K562 (cell line): Measurements from ENCODE around the gene FDX2. TPM values are rescaled to one million over a fixed set of nuclear protein-coding genes. Genes with fewer than 3 reads are reported as not detected.
A peak's percentile ranks its signal among the peaks of the same experiment; 100 is the strongest.

Experiments used
- ATAC-seq: fragments of 200-7000 bp; cut with Tn5 transposase; 3 replicates; pipeline ENCODE4 v1.9.1; 2020; ENCODE audit warnings: moderate library complexity
- BruUV-seq: library from RNA; stranded (reverse); fragments of 400-500 nt; replicated peaks from 2 replicates; lab custom pipeline; 2021; lab: Mats Ljungman, UMichigan
- CTCF ChIA-PET: fragments of 300-600 bp; formaldehyde crosslinking; extraction: SDS; loops from one replicate; lab custom pipeline; 2021; ENCODE audit warnings: low intra/inter-chr PET ratio; lab: Yijun Ruan, JAX
- POLR2A ChIA-PET: fragments of 300-600, 350-650 bp; sonication (Branson Sonifier 250); formaldehyde crosslinking; extraction: SDS; loops from one replicate; lab custom pipeline; 2021; ENCODE audit warnings: antibody characterized with exemption, inconsistent platforms; lab: Yijun Ruan, JAX
- DNase-seq, 4 experiments: peaks; one replicate each; pipeline versions ENCODE4 v3.0.0 to v3.0.0-alpha.2; 2011 to 2018; ENCODE audit warnings: low spot score in 3 of 4, mixed read lengths in 3 of 4; ENCODE audit errors: extremely low read depth in 1 of 4
- FAIRE-seq: peaks from 2 replicates; lab custom pipeline; 2011; peaks lifted over from hg19 to GRCh38; lab: Jason Lieb, UNC
- H2AFZ ChIP-seq: 2 replicates; pipeline ENCODE4 v1.6.0; 2011; ENCODE audit warnings: low read depth, low read length, control low read depth, inconsistent platforms
- H3K27ac ChIP-seq: fragments of 200-600 bp; 3 replicates; pipeline ENCODE4 v1.8.0; 2011; ENCODE audit warnings: low read depth, mild to moderate bottlenecking, control low read depth, inconsistent platforms, low read length, moderate library complexity, mixed read lengths; ENCODE audit errors: extremely low read depth
- H3K27me3 ChIP-seq, 2 experiments: fragments of 300-600 bp in 1 of 2; 2 replicates in 1 of 2; 3 replicates in 1 of 2; pipeline versions ENCODE4 v1.6.0 to v1.8.0; 2011; ENCODE audit warnings: inconsistent platforms in 2 of 2, low read length in 2 of 2, mild to moderate bottlenecking in 1 of 2, mixed read lengths in 1 of 2, moderate library complexity in 1 of 2; ENCODE audit not compliant: control insufficient read depth in 2 of 2, insufficient read depth in 2 of 2
- H3K36me3 ChIP-seq: fragments of 300-600 bp; 3 replicates; pipeline ENCODE4 v1.8.0; 2011; ENCODE audit warnings: mild to moderate bottlenecking, low read length, inconsistent platforms; ENCODE audit not compliant: control insufficient read depth, insufficient read depth
- H3K4me1 ChIP-seq, 2 experiments: fragments of 200-600 bp in 1 of 2; replicated peaks in 1 of 2; 2 replicates in 1 of 2; 3 replicates in 1 of 2; pipeline versions ENCODE4 v1.5.1 to v1.8.0; 2011; ENCODE audit warnings: inconsistent platforms in 2 of 2, low read length in 2 of 2, mild to moderate bottlenecking in 1 of 2, mixed read lengths in 1 of 2, moderate library complexity in 1 of 2; ENCODE audit not compliant: control insufficient read depth in 2 of 2, insufficient read depth in 2 of 2
- H3K4me2 ChIP-seq: 2 replicates; pipeline ENCODE4 v1.6.1; 2011; ENCODE audit warnings: low read length, control low read depth, inconsistent platforms, mixed read lengths; ENCODE audit not compliant: insufficient read depth
- H3K4me3 ChIP-seq: fragments of 200-600 bp; sonication (generic), shearing (Covaris generic); 2 replicates; pipeline ENCODE4 v1.5.1; 2016; ENCODE audit warnings: control low read depth, inconsistent platforms
- H3K79me2 ChIP-seq: fragments of 200-600 bp; 3 replicates; pipeline ENCODE4 v1.8.0; 2011; ENCODE audit warnings: low read length, inconsistent platforms; ENCODE audit not compliant: control insufficient read depth, insufficient read depth
- H3K9ac ChIP-seq, 2 experiments: 2 replicates each; pipeline versions ENCODE4 v1.6.0 to v1.6.1; 2011; ENCODE audit warnings: low read depth in 2 of 2, low read length in 2 of 2, control low read depth in 1 of 2, inconsistent platforms in 1 of 2, mild to moderate bottlenecking in 1 of 2, mixed read lengths in 1 of 2; ENCODE audit not compliant: insufficient read depth in 1 of 2
- H3K9me1 ChIP-seq: one replicate; pipeline ENCODE4 v1.6.0; 2011; ENCODE audit warnings: inconsistent platforms, mild to moderate bottlenecking, low read length, moderate library complexity; ENCODE audit not compliant: control insufficient read depth, insufficient read depth
- H3K9me3 ChIP-seq: replicated peaks from 2 replicates; pipeline ENCODE4 v1.5.1; 2011; ENCODE audit warnings: low read depth, low read length, inconsistent platforms; ENCODE audit not compliant: control insufficient read depth, insufficient read depth
- H4K20me1 ChIP-seq: replicated peaks from 2 replicates; pipeline ENCODE4 v1.6.1; 2011; ENCODE audit warnings: low read length, inconsistent platforms, mixed read lengths; ENCODE audit not compliant: control insufficient read depth, insufficient read depth
- ARNT ChIP-seq, 2 experiments: fragments of 450-650 bp; IDR thresholded peaks; 2 replicates each; pipeline ENCODE4 v1.6.1; 2016; ENCODE audit warnings: mild to moderate bottlenecking in 1 of 2
- KDM5B ChIP-seq: fragments of 200-600 bp; sonication (generic); IDR thresholded peaks from 2 replicates; pipeline ENCODE4 v1.6.1; 2012; ENCODE audit warnings: low read depth, mild to moderate bottlenecking, moderate library complexity, low read length, control low read depth, inconsistent platforms; ENCODE audit not compliant: insufficient replicate concordance
- MEF2A ChIP-seq: IDR thresholded peaks from 2 replicates; pipeline ENCODE4 v1.6.1; 2011; ENCODE audit warnings: low read depth, mild to moderate bottlenecking, low read length, moderate library complexity; ENCODE audit not compliant: control insufficient read depth
- NFIC ChIP-seq: fragments of 450-650 bp; IDR thresholded peaks from 2 replicates; pipeline ENCODE4 v1.6.1; 2017; ENCODE audit warnings: mild to moderate bottlenecking, inconsistent platforms
- NFIX ChIP-seq: fragments of 250-450 bp; sonication (Bioruptor Pico); IDR thresholded peaks from 2 replicates; pipeline ENCODE4 v1.4.0; 2020; ENCODE audit warnings: low read depth, mild to moderate bottlenecking, moderate library complexity
- POLR3G ChIP-seq: IDR thresholded peaks from 2 replicates; pipeline ENCODE4 v1.6.1; 2011; ENCODE audit not compliant: insufficient read length, insufficient replicate concordance; ENCODE audit errors: extremely low read depth
- SMAD1 ChIP-seq: fragments of 150-350 bp; IDR thresholded peaks from 2 replicates; pipeline ENCODE4 v1.6.1; 2014; ENCODE audit warnings: low read length, low read depth; ENCODE audit not compliant: partially characterized antibody
- SOX6 ChIP-seq: fragments of 450-650 bp; IDR thresholded peaks from 2 replicates; pipeline ENCODE4 v1.6.1; 2014; ENCODE audit warnings: mild to moderate bottlenecking
- ZBTB7A ChIP-seq: IDR thresholded peaks from 2 replicates; pipeline ENCODE4 v1.6.1; 2011; ENCODE audit warnings: low read depth, mild to moderate bottlenecking, low read length, moderate library complexity, borderline replicate concordance; ENCODE audit not compliant: control insufficient read depth
- ZNF24 ChIP-seq: fragments of 450-650 bp; IDR thresholded peaks from 2 replicates; pipeline ENCODE4 v1.6.1; 2016
- ZNF282 ChIP-seq: sonication (generic); formaldehyde crosslinking; IDR thresholded peaks from 2 replicates; pipeline ENCODE4 v1.8.1; 2023; ENCODE audit warnings: missing genetic modification reagents
- WGBS: fragments of 100-300 bp; shearing (Covaris generic); methylation state at CpG from one replicate; pipeline ENCODE4 v1.1.6; 2016; ENCODE audit warnings: low coverage, mixed read lengths; ENCODE audit not compliant: insufficient coverage; ENCODE audit errors: missing lambda C conversion rate; 5-methylcytosine and 5-hydroxymethylcytosine counted together
- in situ Hi-C: fragments of 300-500 bp; cut with MboI; formaldehyde crosslinking; loops from 4 replicates; pipeline ENCODE4 v1.15.0; 2018; ENCODE audit warnings: inconsistent platforms, mixed read lengths
- intact Hi-C: fragments of 100-400 bp; cut with micrococcal nuclease; formaldehyde crosslinking; loops from 2 replicates; pipeline ENCODE4 v1.14.2; 2022
- polyA plus RNA-seq, 8 experiments: library from polyadenylated mRNA; depleted of rRNA in 4 of 8; stranded (reverse) in 5 of 8; unstranded in 3 of 8; fragments of >200 nt; fragmentation: Nextera tagmentation in 2 of 8; fragmentation: Illumina TruSeq in 1 of 8; extraction: Ambion mirVana in 2 of 8; extraction: Trizol in 1 of 8; gene quantifications; 2 replicates each; pipeline versions ENCODE4 v1.2.1 to v1.2.3, GENCODE V29; 2011 to 2014; ENCODE audit warnings: inconsistent platforms in 1 of 8, missing spikeins in 1 of 8
- total RNA-seq, 7 experiments: library from RNA; depleted of rRNA in 6 of 7; stranded (reverse); fragments of >200 nt in 6 of 7; fragmentation: Illumina TruSeq in 2 of 7; extraction: Trizol in 2 of 7; gene quantifications; 2 replicates each; pipeline versions ENCODE4 v1.2.1 to v1.2.3, GENCODE V29; 2011 to 2021; ENCODE audit warnings: low replicate concordance in 1 of 7
- TF ChIP-seq, protein P1 (sequence below): fragments of 450-650 bp; IDR thresholded peaks from 2 replicates; pipeline ENCODE4 v1.6.1; 2016

The FDX2 gene
- total and polyA plus RNA-seq, 9 of the 15 experiments (the other 6 are each of a cell fraction or from before 2014, with no cell fraction given): 2.5 to 49.8 (median 29.7) TPM

DNA sequence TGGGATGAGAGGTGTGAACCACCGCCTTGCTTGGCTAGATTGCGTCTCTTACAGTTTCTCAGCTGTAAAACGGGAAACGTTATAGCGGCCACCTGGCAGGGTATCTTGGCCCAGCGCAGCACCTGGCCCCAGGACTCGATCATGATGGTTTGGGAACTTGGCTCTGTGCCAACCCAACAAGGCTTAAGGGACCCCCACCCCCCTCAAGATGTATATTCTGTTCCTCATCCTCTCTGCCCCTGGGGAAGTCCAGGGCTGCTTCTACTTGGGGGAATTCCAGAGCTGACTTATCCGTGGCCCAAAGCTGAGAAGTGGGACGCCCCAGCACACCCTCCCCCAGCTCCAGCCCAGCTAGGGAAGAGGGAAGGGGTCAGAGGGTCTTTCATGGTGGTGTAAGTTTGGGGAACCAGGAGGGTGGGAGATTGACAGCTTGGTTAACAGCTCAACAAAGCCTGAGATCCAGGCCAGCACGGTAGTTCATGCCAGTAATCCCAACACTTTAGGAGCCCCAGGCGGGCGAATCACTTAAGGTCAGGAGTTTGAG is 44.2 kb downstream of the FDX2 start:
- peak overlapping the region; percentile 76 for H3K4me2 ChIP-seq
- WGBS: 21% methylated on average over 12 of the region's 12 CpGs
- H3K4me1 ChIP-seq: peaks cover 16 to 33% of the 10 kb centered on the region in 2 experiments; a peak in 4 of 5 replicates
- no peaks in the 10 kb centered on the region for H3K9me3 ChIP-seq
- no peaks in the 10 kb centered on the region for H3K27me3 ChIP-seq
- intact Hi-C loops: loop anchor here (1.0 to 2.0 kb wide), 2 partner anchors 62 to 109 kb away; partner anchors contain the start of genes RAVER1 and TYK2
- in situ Hi-C loops: loop anchor here (5.0 kb wide), 1 partner anchor 116 kb away; no protein-coding TSS in a partner anchor
- H2AFZ ChIP-seq: peak overlapping the region; percentile 91
- ChIA-PET POLR2A (interaction anchor here (0.6 to 3.7 kb wide), 13 partner anchors 7 to 147 kb away, joined by 3 to 74 read pairs (median 6); partner anchors contain the start of genes ICAM4, ICAM5 and TYK2), CTCF (interaction anchor here (0.6 to 3.9 kb wide), 2 partner anchors 117 to 201 kb away, joined by 3 to 77 read pairs; no protein-coding TSS in a partner anchor)
- DNase-seq: peak in 3 of 4 experiments; percentile 28 to 45 (median 43)
- peaks cover 28% of the 10 kb centered on the region; the same call in 2 of the 3 replicates for H3K36me3 ChIP-seq
- TSS peak; percentile 82 for BruUV-seq
- H3K9me1 ChIP-seq: no peaks in the 10 kb centered on the region
- peak overlapping the region; percentile 81; the same call in 2 of the 3 replicates for H3K27ac ChIP-seq
- peak; percentile 9; the same call in 2 of the 3 replicates for ATAC-seq
- H3K79me2 ChIP-seq: peaks cover 30% of the 10 kb centered on the region
- H4K20me1 ChIP-seq: no peaks in the 10 kb centered on the region
- FAIRE-seq: peak; percentile 65
- TF ChIP-seq ZNF24 (0 out of 2 replicates have a peak, but pooled peaks have one; percentile 9), SMAD1 (peak; percentile 96), NFIC (peak; percentile 100), ZBTB7A (peak; percentile 35; the same call in 1 of the 2 replicates), MEF2A (no peak), POLR3G (no peak), ARNT (IDR thresholded peaks at IDR 0.05) (no peak), ZNF282 (CRISPR knock-in tag) (0 out of 2 replicates have a peak, but pooled peaks have one; percentile 57), SOX6 (no peak), NFIX (CRISPR knock-in tag) (peak; percentile 98), KDM5B (no peak)
- TF ChIP-seq, protein P1, sequence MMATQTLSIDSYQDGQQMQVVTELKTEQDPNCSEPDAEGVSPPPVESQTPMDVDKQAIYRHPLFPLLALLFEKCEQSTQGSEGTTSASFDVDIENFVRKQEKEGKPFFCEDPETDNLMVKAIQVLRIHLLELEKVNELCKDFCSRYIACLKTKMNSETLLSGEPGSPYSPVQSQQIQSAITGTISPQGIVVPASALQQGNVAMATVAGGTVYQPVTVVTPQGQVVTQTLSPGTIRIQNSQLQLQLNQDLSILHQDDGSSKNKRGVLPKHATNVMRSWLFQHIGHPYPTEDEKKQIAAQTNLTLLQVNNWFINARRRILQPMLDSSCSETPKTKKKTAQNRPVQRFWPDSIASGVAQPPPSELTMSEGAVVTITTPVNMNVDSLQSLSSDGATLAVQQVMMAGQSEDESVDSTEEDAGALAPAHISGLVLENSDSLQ: peak; percentile 70
- H3K9ac ChIP-seq: peak overlapping the region; percentile 73 to 93
- peak overlapping the region; percentile 48 for H3K4me3 ChIP-seq
